ENCODE data around the gene NRAP. TPM values are rescaled to one million over a fixed set of nuclear protein-coding genes. Genes with fewer than 3 reads are reported as not detected.

The NRAP gene
- total RNA-seq, 1 experiment from 2014 or later, result 0.02 TPM

GRCh38 chr10:113631684-113632367 lies 32.0 kb downstream of the NRAP start:
- DNase-seq (ENCODE audit: low spot score), result no peak

GRCh38 chr10:113630929-113631533 lies 32.8 kb downstream of the NRAP start:
- DNase-seq (ENCODE audit: low spot score), result no peak

- DNase-seq (ENCODE audit: low spot score), result no peak
Measured at GRCh38 chr10:113628607-113629153, 35.2 kb downstream of the NRAP start.

GRCh38 chr10:113627836-113628235 lies 36.0 kb downstream of the NRAP start:
- DNase-seq (ENCODE audit: low spot score), result no peak

GRCh38 chr10:113626809-113627355 lies 37.0 kb downstream of the NRAP start:
- no peak for DNase-seq (ENCODE audit: low spot score)

- no peak for DNase-seq (ENCODE audit: low spot score)
Measured at GRCh38 chr10:113625461-113626186, 38.2 kb downstream of the NRAP start.

GRCh38 chr10:113622831-113623230 lies 41.0 kb downstream of the NRAP start:
- no peak for DNase-seq (ENCODE audit: low spot score)

- no peak for DNase-seq (ENCODE audit: low spot score)
Measured at GRCh38 chr10:113621799-113622198, 42.0 kb downstream of the NRAP start.

- DNase-seq (ENCODE audit: low spot score), result no peak
Measured at GRCh38 chr10:113620936-113621335, 42.9 kb downstream of the NRAP start.

- no peak for DNase-seq (ENCODE audit: low spot score)
Measured at GRCh38 chr10:113620511-113620910, 43.3 kb downstream of the NRAP start.

GRCh38 chr10:113619401-113619800 lies 44.4 kb downstream of the NRAP start:
- no peak for DNase-seq (ENCODE audit: low spot score)

GRCh38 chr10:113618338-113618737 lies 45.5 kb downstream of the NRAP start:
- no peak for DNase-seq (ENCODE audit: low spot score)

GRCh38 chr10:113617086-113617485 lies 46.8 kb downstream of the NRAP start:
- DNase-seq (ENCODE audit: low spot score), result no peak

GRCh38 chr10:113616244-113617074 lies 47.4 kb downstream of the NRAP start:
- DNase-seq (ENCODE audit: low spot score), result peak; percentile 17

- DNase-seq (ENCODE audit: low spot score), result no peak
Measured at GRCh38 chr10:113613977-113614690, 49.7 kb downstream of the NRAP start.

GRCh38 chr10:113613427-113613826 lies 50.4 kb downstream of the NRAP start:
- DNase-seq (ENCODE audit: low spot score), result no peak

GRCh38 chr10:113612154-113612553 lies 51.7 kb downstream of the NRAP start:
- DNase-seq (ENCODE audit: low spot score), result no peak

- no peak for DNase-seq (ENCODE audit: low spot score)
Measured at GRCh38 chr10:113610631-113611601, 52.9 kb downstream of the NRAP start.

- DNase-seq (ENCODE audit: low spot score), result peak; percentile 44
Measured at GRCh38 chr10:113609704-113610108, 54.1 kb downstream of the NRAP start.
